Heart left ventricle (tissue), 13 donors: ENCODE measurements around the gene IGF2R.

ENCODE experiments used
- CTCF ChIP-seq, 12 donors: fragments of 200-600 bp; sonication (generic) in 4 of 12; IDR thresholded peaks; one replicate each; pipeline versions ENCODE4 v1.5.0 to v1.8.0; 2018 to 2022; ENCODE audit warnings: antibody characterized with exemption in 12 of 12, mild to moderate bottlenecking in 5 of 12
- POLR2A ChIP-seq, 2 donors: fragments of 450-650 bp; IDR thresholded peaks; one replicate each; pipeline ENCODE4 v1.6.1; 2017; ENCODE audit warnings: antibody characterized with exemption in 2 of 2, mild to moderate bottlenecking in 2 of 2, moderate library complexity in 2 of 2
- donor health status: ischemic (EF 13 %, LVEDD 7.1; RV severe dilation, severe dysfunction).
- donor health status: DM: no; HTN: yes; CAD: no.
- donor health status: DM: no; HTN: no; CAD: no.
- donor health status: ischemic (EF 25% LVEDD 6.9; RV normal size, moderate dysfunction).
- donor health status: ischemic (EF 25% LVEDD 5.7; RV mildly dilated, moderate dysfunction).
- donor health status: ischemic (EF 35%, LVEDD 5.7; RV mildly dilated, moderate dysfunction).
- donor health status: nonischemic (EF 11% LVEDD 7.7; RV severe dilation, severe dysfunction).
- donor health status: DM: yes; HTN: yes; CAD: no.
- donor health status: PGD.
- donor health status: ischemic (EF 29% LVEDD 5.4; RV normal size, mild dysfunction).
- donor health status: nonischemic (EF 23%, LVEDD 6.1; RV moderate dilation, normal function).

GRCh38 chr6:160071805-160072690 lies 103.2 kb downstream of the IGF2R start:
- TF ChIP-seq CTCF (IDR thresholded peaks at IDR 0.05) (peak in 5 of 12 donors; percentile 11 to 22 (median 12)), POLR2A (IDR thresholded peaks at IDR 0.05) (no peak)
